Measurements from ENCODE around the gene SVOPL.

GRCh38 chr7:138667535-138668228, 33.5 kb downstream of the SVOPL start:
- TF ChIP-seq POLR2A (IDR thresholded peaks at IDR 0.05) (no peak), CTCF (IDR thresholded peaks at IDR 0.05) (no peak)

Data from upper lobe of left lung (tissue), 4 donors.